ENCODE measurements around the gene PPP1R18. TPM values are rescaled to one million over a fixed set of nuclear protein-coding genes. Genes with fewer than 3 reads are reported as not detected.

Gene PPP1R18
- 116 TPM for total RNA-seq (2013)
- polyA plus RNA-seq (100 to 1,000 TPM in 1 of 3 donors, 10 to 100 TPM in 2; 58.5 to 226 (median 78.9) TPM), polyA minus RNA-seq (94.9 and 164 TPM in 2 replicates), total RNA-seq (108 to 417 (median 175) reads per million in 11 experiments)

DNA sequence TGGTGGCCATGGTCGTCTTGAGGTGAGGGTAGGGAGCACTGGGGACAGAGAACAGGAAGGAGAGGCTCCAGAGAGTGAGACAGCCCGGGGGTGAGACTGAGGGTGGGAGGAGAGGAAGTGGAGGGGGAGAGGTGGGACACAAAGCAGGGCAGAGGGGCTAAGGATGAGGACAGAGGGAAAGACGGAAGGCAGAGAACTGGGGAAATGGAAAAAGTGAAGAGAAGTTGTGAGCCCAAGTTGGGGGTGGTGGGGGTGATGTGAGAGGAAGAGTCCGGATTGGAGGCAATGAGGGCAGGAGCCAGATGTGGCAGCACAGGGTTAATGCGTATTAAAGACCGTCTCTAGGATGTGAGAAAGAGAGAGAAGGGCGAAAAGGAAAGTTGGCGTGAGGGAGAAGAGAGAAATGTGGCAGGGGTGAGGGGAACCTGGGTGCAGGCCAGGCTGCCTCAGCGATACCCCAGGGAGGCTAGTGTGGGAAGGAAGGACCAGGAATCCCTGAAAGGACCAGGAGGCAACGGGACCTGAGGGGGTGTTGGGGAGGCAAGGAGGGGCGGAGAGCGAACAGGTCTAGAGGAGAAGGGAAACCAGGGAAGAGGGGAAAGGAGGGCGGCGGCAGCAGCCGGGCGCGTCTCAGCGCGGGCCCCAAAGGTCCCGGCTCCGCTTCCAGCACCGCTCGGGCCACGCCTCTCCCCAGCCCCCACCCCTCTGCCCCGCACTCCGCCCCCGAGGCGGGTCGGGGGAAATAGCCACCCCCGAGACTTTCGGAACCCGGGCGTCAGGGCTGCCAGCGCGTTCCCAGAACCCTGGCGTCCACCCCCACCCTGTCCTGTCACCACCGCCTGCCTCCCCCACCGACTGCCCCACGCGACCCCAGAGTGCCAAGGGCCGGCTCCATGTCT, at the start of gene PPP1R18:
Gene PPP1R18, minus strand, starts transcription at position 637 of the 899 bp plus-strand sequence. Its CDS starts 627 bp downstream, at position 10.
- peak within 1 kb of the TSS; percentile 93 to 99 (median 97) for H3K27ac Mint-ChIP-seq
- Histone ChIP-seq H3K9ac (ENCODE audit: insufficient read depth, low read length, poor library complexity, severe bottlenecking) (peak within 1 kb of the TSS; percentile 99), H3K4me2 (replicated peaks; ENCODE audit: extremely low read depth, low read length, poor library complexity, severe bottlenecking) (peak within 1 kb of the TSS; percentile 100), H3K9me3 (replicated peaks in 1 of 2; ENCODE audit: control insufficient read depth in 1 of 2, insufficient read depth in 1 of 2, low read length in 2 of 2) (no peaks in the 10 kb centered on the region), H2AFZ (ENCODE audit: insufficient read depth, low read depth, low read length, poor library complexity, severe bottlenecking) (peak within 1 kb of the TSS; percentile 43), H3K4me3 (replicated peaks in 1 of 3; ENCODE audit: low read depth in 2 of 3, low read length in 3 of 3) (peak within 1 kb of the TSS; percentile 96 to 100 (median 96)), H4K20me1 (ENCODE audit: insufficient read depth, low read length) (peaks cover 47% of the 10 kb centered on the region), H3K27ac (ENCODE audit: low read depth in 1 of 2, low read length in 2 of 2) (peak within 1 kb of the TSS; percentile 99), H3K79me2 (ENCODE audit: insufficient read depth, low read length) (peaks cover 91% of the 10 kb centered on the region), H3K4me1 (ENCODE audit: control insufficient read depth in 1 of 2, insufficient read depth in 2 of 2, low read length in 2 of 2) (peaks cover 52 to 71% of the 10 kb centered on the region in 2 donors), H3K36me3 (replicated peaks in 1 of 2; ENCODE audit: control insufficient read depth in 1 of 2, insufficient read depth in 2 of 2, low read length in 2 of 2) (no peaks in the 10 kb centered on the region), H3K27me3 (ENCODE audit: control insufficient read depth in 2 of 2, insufficient read depth in 2 of 2, low read length in 2 of 2) (no peaks in the 10 kb centered on the region)
- peak within 1 kb of the TSS; percentile 94 to 99 for H3K4me3 Mint-ChIP-seq
- no peak for TF ChIP-seq CTCF (IDR thresholded peaks at IDR 0.05)
- 0% methylated on average over 21 of the region's 41 CpGs for WGBS (ENCODE audit: insufficient coverage)
- peaks cover 25 to 37% of the 10 kb centered on the region in 2 donors for H3K36me3 Mint-ChIP-seq
- intact Hi-C loops (cut with micrococcal nuclease), result loop anchor here in 1 of 2 donors (2.0 kb wide), 1 partner anchor 35 kb away; the partner anchor contains the start of gene TUBB
- peaks cover 59% of the 10 kb centered on the region for H3K4me1 Mint-ChIP-seq
- no peaks in the 10 kb centered on the region for H3K9me3 Mint-ChIP-seq
- DNase-seq, result peak; percentile 67 to 79 (median 78)
- H3K27me3 Mint-ChIP-seq (ENCODE audit: low read depth in 3 of 3), result peaks cover 0 to 6% (median 0%) of the 10 kb centered on the region in 3 donors

DNA sequence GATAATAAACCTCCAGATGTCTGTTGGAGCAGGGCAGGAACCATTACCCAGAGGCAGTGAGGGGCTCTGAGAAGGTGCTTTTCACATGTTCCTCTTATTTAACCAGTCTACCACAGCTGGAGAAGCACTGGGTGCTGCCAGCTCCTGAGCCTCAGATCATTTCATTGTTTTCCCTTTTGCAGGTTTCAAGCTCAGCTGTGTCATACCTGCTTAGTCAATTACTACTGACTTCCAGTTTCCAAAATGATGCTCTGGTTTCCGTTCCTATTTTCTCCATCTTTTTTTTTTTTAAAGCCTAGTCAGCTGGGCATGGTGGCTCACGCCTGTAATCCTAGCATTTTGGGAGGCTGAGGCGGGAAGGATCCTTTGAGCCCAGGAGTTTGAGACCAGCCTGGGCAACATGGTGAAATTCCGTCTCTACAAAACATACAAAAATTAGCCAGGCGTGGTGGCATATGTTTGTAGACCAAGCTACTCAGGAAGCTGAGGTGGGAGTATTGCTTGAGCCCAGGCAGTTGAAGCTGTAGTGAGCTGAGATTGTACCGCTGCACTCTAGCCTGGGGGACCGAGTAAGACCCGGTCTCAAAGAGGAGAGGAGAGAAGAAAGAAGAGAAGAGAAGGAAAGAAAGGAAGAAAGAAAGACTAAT, 49.3 kb upstream of the PPP1R18 start:
- Histone ChIP-seq H3K4me2 (replicated peaks; ENCODE audit: extremely low read depth, low read length, poor library complexity, severe bottlenecking) (no peak overlapping the region), H3K79me2 (ENCODE audit: insufficient read depth, low read length) (peaks cover 9% of the 10 kb centered on the region), H2AFZ (ENCODE audit: insufficient read depth, low read depth, low read length, poor library complexity, severe bottlenecking) (no peak overlapping the region), H3K4me1 (ENCODE audit: control insufficient read depth in 1 of 2, insufficient read depth in 2 of 2, low read length in 2 of 2) (peaks cover 34 to 51% of the 10 kb centered on the region in 2 donors), H3K36me3 (replicated peaks in 1 of 2; ENCODE audit: control insufficient read depth in 1 of 2, insufficient read depth in 2 of 2, low read length in 2 of 2) (peaks cover 33 to 78% of the 10 kb centered on the region in 2 donors), H3K27ac (ENCODE audit: low read depth in 1 of 2, low read length in 2 of 2) (no peak overlapping the region), H4K20me1 (ENCODE audit: insufficient read depth, low read length) (peaks cover 53% of the 10 kb centered on the region), H3K27me3 (ENCODE audit: control insufficient read depth in 2 of 2, insufficient read depth in 2 of 2, low read length in 2 of 2) (no peaks in the 10 kb centered on the region), H3K9ac (ENCODE audit: insufficient read depth, low read length, poor library complexity, severe bottlenecking) (no peak overlapping the region), H3K4me3 (replicated peaks in 1 of 3; ENCODE audit: low read depth in 2 of 3, low read length in 3 of 3) (no peak overlapping the region), H3K9me3 (replicated peaks in 1 of 2; ENCODE audit: control insufficient read depth in 1 of 2, insufficient read depth in 1 of 2, low read length in 2 of 2) (no peaks in the 10 kb centered on the region)
- 85% methylated on average over 5 of the region's 8 CpGs for WGBS (ENCODE audit: insufficient coverage)
- Mint-ChIP-seq H3K27me3 (ENCODE audit: low read depth in 3 of 3) (peaks cover 0 to 2% (median 0%) of the 10 kb centered on the region in 3 donors), H3K9me3 (peaks cover 0 to 2% (median 0%) of the 10 kb centered on the region in 7 donors), H3K27ac (peak overlapping the region in 2 of 7 donors; percentile 71 to 78), H3K4me3 (peak overlapping the region in 1 of 2 donors; percentile 15), H3K36me3 (peaks cover 64 to 82% of the 10 kb centered on the region in 2 donors), H3K4me1 (peaks cover 48% of the 10 kb centered on the region)
- TF ChIP-seq CTCF (IDR thresholded peaks at IDR 0.05), result no peak
- DNase-seq, result peak in 2 of 3 donors; percentile 64 to 78
- intact Hi-C loops (cut with micrococcal nuclease), result no loop called here
